Measurements from ENCODE around the gene CADPS. TPM values are rescaled to one million over a fixed set of nuclear protein-coding genes. Genes with fewer than 3 reads are reported as not detected.

Gene CADPS
- polyA plus RNA-seq, 2 of the 4 experiments (the other 2 are of a cell fraction): not detected

- no peak overlapping the region for H3K27ac ChIP-seq
- H3K4me3 ChIP-seq: no peak overlapping the region
- FAIRE-seq (no peak), ATAC-seq (no peak), DNase-seq (ENCODE audit: low read depth in 1 of 2, low spot score in 1 of 2) (no peak)
- ChIA-PET POLR2A (no interaction called here), CTCF (no interaction called here)
- 18% methylated on average over 21 of the region's 21 CpGs for WGBS (ENCODE audit: missing lambda C conversion rate)
- no peaks in the 10 kb centered on the region for H3K4me1 ChIP-seq
- no peaks in the 10 kb centered on the region for H3K9me3 ChIP-seq
- TF ChIP-seq USF2 (IDR thresholded peaks at IDR 0.05): no peak
- no peak for TF ChIP-seq BCL3 (IDR thresholded peaks at IDR 0.05)
- TF ChIP-seq JUNB (IDR thresholded peaks at IDR 0.05): no peak
- TF ChIP-seq PHF8 (IDR thresholded peaks at IDR 0.05; ENCODE audit: borderline replicate concordance, low read depth): no peak
- TF ChIP-seq MAX (IDR thresholded peaks at IDR 0.05): no peak
- TF ChIP-seq POLR2A (IDR thresholded peaks at IDR 0.05; ENCODE audit: low read length): no peak
- no peak for TF ChIP-seq RNF2 (IDR thresholded peaks at IDR 0.05; ENCODE audit: borderline replicate concordance, low read depth)
- no peak for TF ChIP-seq RAD21 (conservative IDR thresholded peaks at IDR 0.05 in 1 of 2, IDR thresholded peaks at IDR 0.05 in 1 of 2)
- no peak for TF ChIP-seq TFCP2L1 (CRISPR knock-in tag; IDR thresholded peaks at IDR 0.05)
- no peak for TF ChIP-seq KDM1A (IDR thresholded peaks at IDR 0.05; ENCODE audit: low read depth)
- TF ChIP-seq MAZ (IDR thresholded peaks at IDR 0.05; ENCODE audit: borderline replicate concordance, low read depth, low read length): no peak
- no peak for TF ChIP-seq SREBF2 (IDR thresholded peaks at IDR 0.05)
- no peak for TF ChIP-seq NPAS2 (CRISPR knock-in tag; IDR thresholded peaks at IDR 0.05; ENCODE audit: borderline replicate concordance)
- TF ChIP-seq CTCF (IDR thresholded peaks at IDR 0.05): no peak
- no peak for TF ChIP-seq ZNF302 (CRISPR knock-in tag; IDR thresholded peaks at IDR 0.05)
- TF ChIP-seq NR3C1 (IDR thresholded peaks at IDR 0.05): no peak
- TF ChIP-seq ATOH8 (CRISPR knock-in tag; IDR thresholded peaks at IDR 0.05; ENCODE audit: low read depth): no peak
- no peak for TF ChIP-seq MAFK (IDR thresholded peaks at IDR 0.05; ENCODE audit: partially characterized antibody)
- TF ChIP-seq CEBPB (IDR thresholded peaks at IDR 0.05): no peak
- H3K4me2 ChIP-seq: no peak overlapping the region
These were observed 495.9 kb downstream of the CADPS start for GRCh38 chr3:62379321-62379798.

GRCh38 chr3:62378921-62379320 is 496.3 kb downstream of the CADPS start:
- Histone ChIP-seq H3K9me3 (no peaks in the 10 kb centered on the region), H3K4me1 (no peaks in the 10 kb centered on the region), H3K4me2 (no peak overlapping the region), H3K27ac (no peak overlapping the region), H3K4me3 (no peak overlapping the region)
- FAIRE-seq: no peak
- CTCF ChIA-PET: no interaction called here
- WGBS (ENCODE audit: missing lambda C conversion rate): 32% methylated on average over 14 of the region's 14 CpGs
- no peak for ATAC-seq
- POLR2A ChIA-PET: no interaction called here
- DNase-seq (ENCODE audit: low read depth in 1 of 2, low spot score in 1 of 2): no peak
- TF ChIP-seq MYC (IDR thresholded peaks at IDR 0.05; ENCODE audit: borderline replicate concordance, low read length) (no peak), MAX (IDR thresholded peaks at IDR 0.05) (no peak), USF2 (IDR thresholded peaks at IDR 0.05) (no peak), PHF8 (IDR thresholded peaks at IDR 0.05; ENCODE audit: borderline replicate concordance, low read depth) (no peak), EHMT2 (IDR thresholded peaks at IDR 0.05; ENCODE audit: low read depth) (no peak), SMC3 (IDR thresholded peaks at IDR 0.05) (no peak), RNF2 (IDR thresholded peaks at IDR 0.05; ENCODE audit: borderline replicate concordance, low read depth) (no peak), PBX3 (IDR thresholded peaks at IDR 0.05) (no peak), REST (IDR thresholded peaks at IDR 0.05) (no peak), KDM1A (IDR thresholded peaks at IDR 0.05; ENCODE audit: low read depth) (no peak), RCOR1 (IDR thresholded peaks at IDR 0.05; ENCODE audit: low read depth, low read length) (no peak), ZSCAN20 (CRISPR knock-in tag; IDR thresholded peaks at IDR 0.05) (no peak), ZFP36 (IDR thresholded peaks at IDR 0.05; ENCODE audit: borderline replicate concordance, partially characterized antibody) (no peak)

All from A549 (cell line).